Esophagus muscularis mucosa (tissue), 4 donors: ENCODE data around the gene INTS4.

Experiments used
- EP300 ChIP-seq: sonication (generic); formaldehyde crosslinking; IDR thresholded peaks from one replicate; pipeline ENCODE4 v1.6.1; 2017; ENCODE audit warnings: antibody characterized with exemption
- POLR2A ChIP-seq: fragments of 450-650 bp; IDR thresholded peaks from one replicate; pipeline ENCODE4 v1.6.1; 2017; ENCODE audit warnings: antibody characterized with exemption, moderate library complexity, mild to moderate bottlenecking, low read depth
- POLR2AphosphoS5 ChIP-seq, 2 donors: sonication (generic); formaldehyde crosslinking; IDR thresholded peaks; one replicate each; pipeline ENCODE4 v1.6.1; 2017; ENCODE audit warnings: antibody characterized with exemption in 2 of 2
- TF ChIP-seq, protein P1 (sequence below), 3 experiments: fragments of 200-600 bp in 2 of 3; fragments of 450-650 bp in 1 of 3; sonication (generic) in 2 of 3; IDR thresholded peaks; one replicate each; pipeline ENCODE4 v1.5.1; 2017 to 2019; ENCODE audit warnings: antibody characterized with exemption in 3 of 3, mild to moderate bottlenecking in 2 of 3, moderate library complexity in 1 of 3

DNA sequence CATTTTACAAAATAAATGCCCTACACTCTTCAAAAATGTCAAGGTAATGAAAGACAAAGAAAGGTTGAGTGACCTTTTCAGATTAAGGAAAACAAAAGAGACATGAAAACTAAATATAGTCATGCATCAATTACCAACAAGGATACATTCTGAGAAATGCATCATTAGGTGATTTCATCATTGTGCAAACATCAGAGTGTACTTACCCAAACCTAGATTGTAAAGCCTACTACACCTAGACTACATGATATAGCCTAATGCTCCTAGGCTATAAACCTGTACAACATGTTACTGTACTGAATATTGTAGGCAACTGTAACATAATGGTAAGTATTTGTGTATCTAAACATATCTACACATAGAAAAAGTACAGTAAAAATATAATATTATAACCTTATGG, 26.7 kb downstream of the INTS4 start:
- TF ChIP-seq POLR2A (no peak), EP300 (no peak), POLR2AphosphoS5 (IDR thresholded peaks at IDR 0.05) (no peak)
- TF ChIP-seq, protein P1, sequence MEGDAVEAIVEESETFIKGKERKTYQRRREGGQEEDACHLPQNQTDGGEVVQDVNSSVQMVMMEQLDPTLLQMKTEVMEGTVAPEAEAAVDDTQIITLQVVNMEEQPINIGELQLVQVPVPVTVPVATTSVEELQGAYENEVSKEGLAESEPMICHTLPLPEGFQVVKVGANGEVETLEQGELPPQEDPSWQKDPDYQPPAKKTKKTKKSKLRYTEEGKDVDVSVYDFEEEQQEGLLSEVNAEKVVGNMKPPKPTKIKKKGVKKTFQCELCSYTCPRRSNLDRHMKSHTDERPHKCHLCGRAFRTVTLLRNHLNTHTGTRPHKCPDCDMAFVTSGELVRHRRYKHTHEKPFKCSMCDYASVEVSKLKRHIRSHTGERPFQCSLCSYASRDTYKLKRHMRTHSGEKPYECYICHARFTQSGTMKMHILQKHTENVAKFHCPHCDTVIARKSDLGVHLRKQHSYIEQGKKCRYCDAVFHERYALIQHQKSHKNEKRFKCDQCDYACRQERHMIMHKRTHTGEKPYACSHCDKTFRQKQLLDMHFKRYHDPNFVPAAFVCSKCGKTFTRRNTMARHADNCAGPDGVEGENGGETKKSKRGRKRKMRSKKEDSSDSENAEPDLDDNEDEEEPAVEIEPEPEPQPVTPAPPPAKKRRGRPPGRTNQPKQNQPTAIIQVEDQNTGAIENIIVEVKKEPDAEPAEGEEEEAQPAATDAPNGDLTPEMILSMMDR (IDR thresholded peaks at IDR 0.05) = no peak
